ENCODE data around the gene OST4. TPM values are rescaled to one million over a fixed set of nuclear protein-coding genes. Genes with fewer than 3 reads are reported as not detected.

The OST4 gene
- total and polyA plus RNA-seq, 2 donors from 2014 or later, result 260 to 718 TPM

- peaks cover 4 to 18% (median 5%) of the 10 kb centered on the region in 3 donors for H3K4me1 ChIP-seq (ENCODE audit: control insufficient read depth in 2 of 3, insufficient read depth in 2 of 3, low read depth in 1 of 3, low read length in 3 of 3)
Measured at GRCh38 chr2:27080603-27080936, 9.1 kb upstream of the OST4 start.

GRCh38 chr2:27080140-27080469 is 8.7 kb upstream of the OST4 start:
- Histone ChIP-seq H3K4me1 (ENCODE audit: control insufficient read depth in 2 of 3, insufficient read depth in 2 of 3, low read depth in 1 of 3, low read length in 3 of 3) (peaks cover under 1 to 13% (median 5%) of the 10 kb centered on the region in 3 donors), H3K36me3 (ENCODE audit: control insufficient read depth in 2 of 3, insufficient read depth in 3 of 3, low read length in 3 of 3) (no peaks in the 10 kb centered on the region), H3K4me3 (ENCODE audit: low read length in 3 of 3) (peak overlapping the region in 2 of 3 donors; percentile 36 to 55), H3K27me3 (ENCODE audit: control insufficient read depth, insufficient read depth, low read length) (no peaks in the 10 kb centered on the region), H3K9ac (ENCODE audit: low read length in 3 of 3) (peak overlapping the region in 1 of 3 donors; percentile 5), H3K27ac (ENCODE audit: low read depth in 2 of 2, low read length in 2 of 2) (peak overlapping the region in 1 of 2 donors; percentile 8), H3K9me3 (ENCODE audit: control insufficient read depth in 2 of 3, insufficient read depth in 1 of 3, low read length in 3 of 3) (no peaks in the 10 kb centered on the region)
- DNase-seq, result no peak
- no peak for TF ChIP-seq CTCF (IDR thresholded peaks at IDR 0.05; ENCODE audit: borderline replicate concordance, extremely low read depth, insufficient read depth)
- intact Hi-C loops (cut with DNase I), result no loop called here
- FAIRE-seq, result no peak

More at GRCh38 chr2:27080603-27080936, 9.1 kb upstream of the OST4 start:
- FAIRE-seq (no peak), DNase-seq (peak in 1 of 5 donors; percentile 79)
- Histone ChIP-seq H3K27ac (ENCODE audit: low read depth in 2 of 2, low read length in 2 of 2) (peak overlapping the region in 1 of 2 donors; percentile 23), H3K9me3 (ENCODE audit: control insufficient read depth in 2 of 3, insufficient read depth in 1 of 3, low read length in 3 of 3) (no peaks in the 10 kb centered on the region), H3K36me3 (ENCODE audit: control insufficient read depth in 2 of 3, insufficient read depth in 3 of 3, low read length in 3 of 3) (no peaks in the 10 kb centered on the region), H3K27me3 (ENCODE audit: control insufficient read depth, insufficient read depth, low read length) (no peaks in the 10 kb centered on the region), H3K9ac (ENCODE audit: low read length in 3 of 3) (peak overlapping the region in 1 of 3 donors; percentile 5), H3K4me3 (ENCODE audit: low read length in 3 of 3) (peak overlapping the region in 2 of 3 donors; percentile 12 to 55)
- no peak for TF ChIP-seq CTCF (IDR thresholded peaks at IDR 0.05; ENCODE audit: borderline replicate concordance, extremely low read depth, insufficient read depth)
- intact Hi-C loops (cut with DNase I), result no loop called here

GRCh38 chr2:27079233-27080139 is 8.0 kb upstream of the OST4 start:
- Histone ChIP-seq H3K4me1 (ENCODE audit: control insufficient read depth in 2 of 3, insufficient read depth in 2 of 3, low read depth in 1 of 3, low read length in 3 of 3) (peaks cover 0 to 16% (median 9%) of the 10 kb centered on the region in 3 donors), H3K36me3 (ENCODE audit: control insufficient read depth in 2 of 3, insufficient read depth in 3 of 3, low read length in 3 of 3) (no peaks in the 10 kb centered on the region), H3K27me3 (ENCODE audit: control insufficient read depth, insufficient read depth, low read length) (no peaks in the 10 kb centered on the region), H3K9ac (ENCODE audit: low read length in 3 of 3) (no peak overlapping the region), H3K4me3 (ENCODE audit: low read length in 3 of 3) (peak overlapping the region; percentile 20 to 55 (median 36)), H3K27ac (ENCODE audit: low read depth in 2 of 2, low read length in 2 of 2) (peak overlapping the region; percentile 54 to 82), H3K9me3 (ENCODE audit: control insufficient read depth in 2 of 3, insufficient read depth in 1 of 3, low read length in 3 of 3) (no peaks in the 10 kb centered on the region)
- FAIRE-seq, result no peak
- intact Hi-C loops (cut with DNase I), result no loop called here
- no peak for TF ChIP-seq CTCF (IDR thresholded peaks at IDR 0.05; ENCODE audit: borderline replicate concordance, extremely low read depth, insufficient read depth)
- DNase-seq, result peak in 1 of 5 donors; percentile 74

All from kidney (tissue), 14 donors.